Measurements from ENCODE around the gene MT1X. TPM values are rescaled to one million over a fixed set of nuclear protein-coding genes. Genes with fewer than 3 reads are reported as not detected.

Gene MT1X
- total and polyA plus RNA-seq, 8 donors, result 261 to 1,982 (median 646) TPM

- H3K9me3 ChIP-seq, result peaks cover 0 to 7% (median 0%) of the 10 kb centered on the region in 4 donors
- TF ChIP-seq POLR2AphosphoS5 (IDR thresholded peaks at IDR 0.05), result no peak
- TF ChIP-seq, protein P1, sequence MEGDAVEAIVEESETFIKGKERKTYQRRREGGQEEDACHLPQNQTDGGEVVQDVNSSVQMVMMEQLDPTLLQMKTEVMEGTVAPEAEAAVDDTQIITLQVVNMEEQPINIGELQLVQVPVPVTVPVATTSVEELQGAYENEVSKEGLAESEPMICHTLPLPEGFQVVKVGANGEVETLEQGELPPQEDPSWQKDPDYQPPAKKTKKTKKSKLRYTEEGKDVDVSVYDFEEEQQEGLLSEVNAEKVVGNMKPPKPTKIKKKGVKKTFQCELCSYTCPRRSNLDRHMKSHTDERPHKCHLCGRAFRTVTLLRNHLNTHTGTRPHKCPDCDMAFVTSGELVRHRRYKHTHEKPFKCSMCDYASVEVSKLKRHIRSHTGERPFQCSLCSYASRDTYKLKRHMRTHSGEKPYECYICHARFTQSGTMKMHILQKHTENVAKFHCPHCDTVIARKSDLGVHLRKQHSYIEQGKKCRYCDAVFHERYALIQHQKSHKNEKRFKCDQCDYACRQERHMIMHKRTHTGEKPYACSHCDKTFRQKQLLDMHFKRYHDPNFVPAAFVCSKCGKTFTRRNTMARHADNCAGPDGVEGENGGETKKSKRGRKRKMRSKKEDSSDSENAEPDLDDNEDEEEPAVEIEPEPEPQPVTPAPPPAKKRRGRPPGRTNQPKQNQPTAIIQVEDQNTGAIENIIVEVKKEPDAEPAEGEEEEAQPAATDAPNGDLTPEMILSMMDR (IDR thresholded peaks at IDR 0.05), result no peak
- no peak for TF ChIP-seq EP300 (IDR thresholded peaks at IDR 0.05)
- TF ChIP-seq POLR2A (IDR thresholded peaks at IDR 0.05), result no peak
- WGBS, 5 donors, result 3 to 91% (median 57%) methylated on average over 1 of the region's 1 CpG
- DNase-seq, result no peak
- no peaks in the 10 kb centered on the region for H3K27me3 ChIP-seq
- no peak overlapping the region for H3K27ac ChIP-seq
- H3K4me1 ChIP-seq, result peaks cover 0 to 7% (median 4%) of the 10 kb centered on the region in 4 donors
- H3K36me3 ChIP-seq, result no peaks in the 10 kb centered on the region
- H3K4me3 ChIP-seq, result no peak overlapping the region
- intact Hi-C loops (cut with DNase I; ENCODE audit: low total_unique reads), result loop anchor here (5.0 kb wide), 1 partner anchor 118 kb away; no protein-coding TSS in a partner anchor
Measured at GRCh38 chr16:56700195-56700594, 17.9 kb downstream of the MT1X start.

DNA sequence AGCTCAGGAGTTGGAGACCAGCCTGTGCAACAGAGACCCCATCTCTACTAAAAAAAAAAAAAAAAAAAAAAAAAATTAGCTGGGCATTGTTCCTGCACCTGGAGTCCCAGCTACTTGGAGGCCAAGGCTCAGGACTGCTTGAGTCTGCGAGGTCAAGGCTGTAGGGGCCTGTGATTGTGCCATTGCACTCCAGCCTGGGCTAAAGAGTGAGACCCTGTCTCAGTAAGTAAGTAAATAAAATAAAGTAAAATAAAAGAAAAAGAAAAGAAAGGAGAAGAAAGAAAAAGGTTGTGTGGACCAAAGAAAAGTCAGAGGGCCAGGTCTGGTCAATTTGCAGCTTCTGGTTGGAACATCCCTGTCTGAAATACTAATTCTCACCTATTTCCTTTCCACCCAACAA is 18.4 kb downstream of the MT1X start:
- 93 to 100% (median 96%) methylated on average over 1 of the region's 1 CpG for WGBS, 5 donors
- Histone ChIP-seq H3K4me1 (peaks cover 0 to 7% (median 4%) of the 10 kb centered on the region in 4 donors), H3K36me3 (no peaks in the 10 kb centered on the region), H3K27me3 (no peaks in the 10 kb centered on the region), H3K4me3 (no peak overlapping the region), H3K9me3 (peaks cover 0 to 7% (median 0%) of the 10 kb centered on the region in 4 donors), H3K27ac (no peak overlapping the region)
- TF ChIP-seq EP300 (IDR thresholded peaks at IDR 0.05) (no peak), POLR2A (IDR thresholded peaks at IDR 0.05) (no peak), POLR2AphosphoS5 (IDR thresholded peaks at IDR 0.05) (no peak)
- TF ChIP-seq, protein P1 (IDR thresholded peaks at IDR 0.05), result no peak
- intact Hi-C loops (cut with DNase I; ENCODE audit: low total_unique reads), result loop anchor here (5.0 kb wide), 1 partner anchor 118 kb away; no protein-coding TSS in a partner anchor
- DNase-seq, result no peak

GRCh38 chr16:56701534-56701933 is 19.3 kb downstream of the MT1X start:
- DNase-seq, result no peak
- intact Hi-C loops (cut with DNase I; ENCODE audit: low total_unique reads), result loop anchor here (5.0 kb wide), 1 partner anchor 119 kb away; no protein-coding TSS in a partner anchor
- WGBS, 5 donors, result 83 to 92% (median 85%) methylated on average over 7 of the region's 7 CpGs
- peaks cover 0 to 7% (median 0%) of the 10 kb centered on the region in 4 donors for H3K9me3 ChIP-seq
- H3K36me3 ChIP-seq, result no peaks in the 10 kb centered on the region
- no peak for TF ChIP-seq EP300 (IDR thresholded peaks at IDR 0.05)
- no peak for TF ChIP-seq POLR2A (IDR thresholded peaks at IDR 0.05)
- TF ChIP-seq POLR2AphosphoS5 (IDR thresholded peaks at IDR 0.05), result no peak
- TF ChIP-seq, protein P1 (IDR thresholded peaks at IDR 0.05), result no peak
- no peak overlapping the region for H3K27ac ChIP-seq
- H3K4me3 ChIP-seq, result no peak overlapping the region
- H3K4me1 ChIP-seq, result peaks cover 0 to 7% (median 4%) of the 10 kb centered on the region in 4 donors
- H3K27me3 ChIP-seq, result no peaks in the 10 kb centered on the region

- Histone ChIP-seq H3K27me3 (no peaks in the 10 kb centered on the region), H3K27ac (no peak overlapping the region), H3K9me3 (peaks cover 0 to under 1% (median 0%) of the 10 kb centered on the region in 4 donors), H3K36me3 (no peaks in the 10 kb centered on the region), H3K4me3 (no peak overlapping the region), H3K4me1 (peaks cover 0 to 7% (median 4%) of the 10 kb centered on the region in 4 donors)
- DNase-seq, result no peak
- WGBS, 5 donors, result 83 to 88% (median 87%) methylated on average over 5 of the region's 5 CpGs
- intact Hi-C loops (cut with DNase I; ENCODE audit: low total_unique reads), result loop anchor here (5.0 kb wide), 1 partner anchor 121 kb away; no protein-coding TSS in a partner anchor
- TF ChIP-seq, protein P1 (IDR thresholded peaks at IDR 0.05), result no peak
- TF ChIP-seq EP300 (IDR thresholded peaks at IDR 0.05) (no peak), POLR2A (IDR thresholded peaks at IDR 0.05) (no peak)
Measured at GRCh38 chr16:56702836-56703235, 20.6 kb downstream of the MT1X start.

Measured in stomach (tissue), 9 donors.